Loucy (cell line): ENCODE results near the gene CXorf38.

ENCODE experiments used
- CTCF ChIP-seq: fragments of 200-600 bp; sonication (generic); conservative IDR thresholded peaks from 2 replicates; pipeline ENCODE4 v1.5.1; 2014; ENCODE audit warnings: mild to moderate bottlenecking, antibody characterized with exemption, low read length
- EZH2phosphoT487 ChIP-seq: fragments of 200-600 bp; IDR thresholded peaks from 2 replicates; pipeline ENCODE4 v1.6.1; 2018; ENCODE audit warnings: antibody characterized with exemption, mild to moderate bottlenecking, moderate library complexity, borderline replicate concordance

- no peak for TF ChIP-seq EZH2phosphoT487
- TF ChIP-seq CTCF = no peak
Observed at GRCh38 chrX:40603446-40603845, 43.9 kb downstream of the CXorf38 start.
